Inflammatory macrophage (primary cell): Measurements from ENCODE around the gene GCA.

Experiments
- DNase-seq, 2 donors: peaks; one replicate each; pipeline ENCODE4 v3.0.0-alpha.2; 2020 to 2022

The GCA gene

DNA sequence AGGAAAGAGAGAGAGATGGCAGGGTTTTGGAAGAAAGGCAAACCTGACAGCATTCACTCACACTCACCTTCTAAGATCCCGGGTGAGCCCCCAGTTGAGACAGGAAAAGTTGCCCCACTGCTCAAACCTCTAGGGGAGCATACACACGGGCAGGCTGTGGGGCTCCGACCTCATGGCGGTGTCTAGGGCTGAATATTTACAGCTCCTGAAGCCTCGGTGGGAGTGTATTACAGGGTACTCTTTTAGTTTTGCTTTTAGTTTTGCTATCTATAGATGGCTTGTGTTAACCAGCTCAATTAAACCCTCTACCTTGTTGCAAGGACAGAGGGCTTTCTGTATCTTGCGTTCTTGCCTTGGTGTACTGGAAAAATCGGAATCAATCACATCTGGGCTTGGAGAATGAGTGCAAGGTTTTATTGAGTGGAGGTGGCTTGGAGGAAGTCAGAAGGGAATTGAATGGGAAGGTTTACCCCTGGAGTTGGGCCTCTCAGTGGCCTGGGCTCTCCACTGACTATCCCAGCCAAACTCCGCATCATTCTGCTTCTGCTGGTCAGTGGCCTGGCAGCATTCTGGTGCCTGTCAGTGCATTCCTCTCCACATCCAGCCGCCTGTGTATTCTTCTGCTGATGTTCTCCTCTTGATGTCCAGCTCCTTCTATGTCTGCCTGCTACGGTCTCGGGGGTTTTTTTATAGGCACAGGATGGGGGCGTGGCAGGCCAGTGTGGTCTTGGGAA is 15.3 kb upstream of the GCA start:
- no peak for DNase-seq

DNA sequence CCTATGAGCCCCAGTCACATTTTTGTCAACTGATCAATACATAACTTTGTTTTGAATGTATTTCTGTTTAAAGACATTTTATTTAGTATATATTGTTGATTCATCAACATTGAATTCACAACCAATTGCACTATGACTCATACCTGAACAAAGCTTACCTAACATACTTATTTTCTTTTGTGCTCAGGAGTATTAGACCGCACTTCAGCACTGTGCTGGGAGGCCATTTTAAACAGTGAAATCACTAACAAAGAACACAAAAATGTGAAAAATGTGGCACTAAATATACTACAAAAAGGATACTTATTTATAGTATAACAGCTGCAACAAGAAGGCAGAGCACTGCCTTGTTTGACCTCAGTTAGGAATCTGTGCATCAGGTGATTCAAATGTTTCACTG is 13.1 kb upstream of the GCA start:
- DNase-seq: no peak

DNA sequence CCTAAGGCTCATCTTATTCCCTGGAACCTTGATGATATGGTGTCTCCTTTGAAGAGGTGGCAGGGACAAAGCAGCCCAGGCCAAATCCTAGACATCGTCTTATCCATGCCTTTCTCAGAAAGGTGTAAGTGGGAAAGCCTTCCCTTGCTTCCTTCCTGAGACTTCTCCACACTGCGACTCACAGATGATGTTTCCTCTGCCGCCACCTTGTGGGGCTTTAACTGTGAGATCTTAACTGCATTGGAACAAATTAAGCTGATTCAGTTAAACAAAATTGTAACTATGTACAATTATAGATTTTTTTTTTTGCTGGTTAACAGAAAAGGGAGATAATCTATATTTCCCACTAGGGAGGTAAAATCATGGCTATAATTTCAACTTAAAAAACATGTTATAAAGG is 10.0 kb upstream of the GCA start:
- peak; percentile 42 to 50 for DNase-seq

DNA sequence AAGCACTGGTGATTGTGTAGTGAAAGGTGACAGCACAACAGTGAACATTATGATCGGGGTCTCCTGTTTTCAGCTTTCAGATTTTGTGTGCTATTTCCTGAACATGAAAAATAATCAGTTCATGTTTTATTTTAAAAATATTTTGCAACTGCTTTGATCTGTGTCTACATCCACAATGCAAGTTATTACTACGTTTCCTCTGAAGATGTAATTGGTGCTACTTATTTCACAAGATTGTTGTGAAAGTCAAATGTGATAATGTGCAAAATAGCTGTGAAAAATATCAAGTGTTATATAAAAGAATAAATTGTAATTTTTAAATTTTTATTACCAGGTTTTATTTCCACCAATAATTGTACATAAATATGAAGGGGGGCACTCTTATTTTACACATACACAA is 6.1 kb upstream of the GCA start:
- DNase-seq: peak in 1 of 2 donors; percentile 79

DNA sequence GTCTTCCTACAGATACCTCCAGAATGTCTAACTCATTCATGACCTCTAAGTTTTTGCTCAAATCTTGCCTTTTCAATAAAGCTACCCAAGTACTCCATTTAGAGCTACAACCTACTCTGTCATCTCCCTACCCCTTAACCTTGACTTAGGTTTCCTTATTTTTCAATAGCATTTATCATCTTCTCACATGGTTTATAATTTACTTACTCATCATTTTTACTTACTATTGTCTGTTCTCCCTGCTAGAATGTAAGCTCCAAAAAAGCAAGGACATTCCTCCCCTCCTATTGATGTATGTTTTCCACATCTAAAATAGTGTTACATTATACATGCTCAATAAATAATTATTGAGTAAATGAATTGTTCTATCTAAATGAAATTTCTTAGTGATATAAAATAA is 3.1 kb upstream of the GCA start:
- no peak for DNase-seq

DNA sequence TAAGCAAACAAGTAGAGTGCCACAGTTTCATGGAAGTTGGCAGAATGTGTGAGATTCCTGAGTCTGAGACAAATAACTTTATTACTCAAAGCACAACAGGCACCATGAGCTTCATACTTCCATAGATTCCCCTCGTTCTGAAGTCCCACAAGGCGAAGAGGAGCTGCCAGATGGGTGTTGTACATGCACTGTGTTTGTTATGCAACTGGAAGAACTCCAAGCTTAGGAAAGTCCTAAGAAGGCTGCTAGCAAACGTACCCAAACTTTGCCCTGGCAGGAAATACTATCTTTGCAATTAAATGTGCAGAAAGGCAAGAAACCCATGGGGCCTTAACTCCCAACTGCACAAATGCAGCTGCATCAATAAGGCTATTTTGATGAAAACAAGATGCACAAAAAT is 1.6 kb upstream of the GCA start:
- DNase-seq: peak in 1 of 2 donors; percentile 7

DNA sequence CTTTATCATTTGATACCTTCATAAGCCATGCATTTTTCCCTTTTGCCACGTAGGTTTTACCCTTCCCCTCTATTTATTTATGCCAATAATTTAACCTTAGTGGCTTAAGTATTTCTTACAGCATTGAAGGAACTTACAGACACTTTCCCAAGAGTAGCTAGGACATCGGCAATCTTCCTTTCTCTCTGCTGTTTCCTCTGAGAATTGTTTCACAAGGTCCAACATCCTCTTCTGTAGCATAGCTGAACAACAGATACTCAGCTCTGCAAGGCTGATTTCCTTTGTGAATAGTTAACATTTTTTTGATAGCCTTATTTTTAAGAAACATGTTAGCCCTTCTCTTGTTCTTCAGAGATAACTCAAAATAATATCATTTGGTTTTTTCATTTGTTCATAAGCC is 1.1 kb upstream of the GCA start:
- peak; percentile 84 to 90 for DNase-seq

DNA sequence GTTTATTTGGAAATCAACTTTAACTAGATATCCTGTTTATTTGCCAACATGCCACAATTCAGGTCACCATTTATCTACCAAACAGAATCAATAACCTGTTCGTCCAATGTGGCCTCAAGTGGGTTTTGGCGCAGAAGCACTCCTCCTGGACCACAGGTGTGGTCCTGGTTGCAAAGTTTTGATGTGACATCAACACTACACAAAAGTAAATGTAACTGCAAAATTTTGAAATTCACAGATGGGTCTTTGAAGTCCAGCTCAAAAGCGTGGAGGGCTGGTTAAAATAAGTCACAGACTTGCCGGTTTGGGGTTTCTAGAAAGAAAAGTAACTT is 474 bp upstream of the GCA start:
- DNase-seq: no peak

DNA sequence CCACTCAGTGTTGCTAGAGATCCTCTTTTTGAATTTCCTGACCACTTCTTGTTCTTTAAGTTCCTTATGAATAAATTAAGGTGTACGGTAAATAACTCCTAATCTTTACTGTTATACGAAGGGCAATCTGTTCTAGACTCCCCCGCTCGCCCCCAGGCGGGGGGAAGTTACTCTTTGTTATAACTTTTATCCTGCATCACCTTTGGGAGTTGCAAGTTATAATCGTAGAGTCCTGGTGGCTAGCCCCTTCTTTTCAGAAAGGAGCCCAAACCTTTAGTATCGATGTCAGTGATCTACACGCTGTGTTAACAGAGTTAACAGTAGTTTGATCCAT is 652 bp downstream of the GCA start:
- no peak for DNase-seq

DNA sequence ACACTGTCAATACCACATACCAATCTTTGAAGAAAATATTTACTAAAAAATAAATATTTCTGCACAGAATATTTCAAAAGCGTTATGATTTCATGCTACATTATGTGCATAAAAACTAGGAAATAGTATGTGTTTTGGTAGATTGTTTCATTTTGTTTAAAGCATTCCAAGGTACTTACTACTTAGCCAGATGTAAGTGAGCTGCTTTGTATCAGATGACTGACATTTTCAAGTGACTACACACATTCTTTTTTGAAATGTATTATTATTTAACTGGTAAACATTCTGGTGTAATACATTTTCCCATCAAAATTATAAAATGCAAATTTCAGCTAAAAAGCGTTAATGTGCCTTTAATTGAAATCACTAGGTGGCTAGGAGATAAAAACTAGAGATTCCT is 21.5 kb downstream of the GCA start:
- DNase-seq: no peak

DNA sequence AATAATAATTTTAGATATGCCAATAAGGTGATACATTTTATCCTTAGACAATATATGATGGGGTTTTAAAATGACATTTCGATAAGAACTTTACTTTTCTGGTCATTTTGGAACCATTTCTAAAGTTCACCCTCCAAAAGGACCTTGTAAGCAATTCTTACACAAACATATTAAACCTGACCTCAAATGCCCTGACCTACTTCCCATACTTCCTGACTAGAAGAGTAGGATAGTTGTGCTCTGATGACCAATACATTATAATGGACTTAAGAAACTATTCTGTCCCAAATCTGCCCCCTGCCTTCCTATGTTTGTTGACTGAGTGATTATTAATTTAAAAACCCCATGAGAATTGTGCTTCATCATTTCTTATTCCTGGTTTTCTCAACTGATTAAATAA is 24.6 kb downstream of the GCA start:
- DNase-seq: no peak

DNA sequence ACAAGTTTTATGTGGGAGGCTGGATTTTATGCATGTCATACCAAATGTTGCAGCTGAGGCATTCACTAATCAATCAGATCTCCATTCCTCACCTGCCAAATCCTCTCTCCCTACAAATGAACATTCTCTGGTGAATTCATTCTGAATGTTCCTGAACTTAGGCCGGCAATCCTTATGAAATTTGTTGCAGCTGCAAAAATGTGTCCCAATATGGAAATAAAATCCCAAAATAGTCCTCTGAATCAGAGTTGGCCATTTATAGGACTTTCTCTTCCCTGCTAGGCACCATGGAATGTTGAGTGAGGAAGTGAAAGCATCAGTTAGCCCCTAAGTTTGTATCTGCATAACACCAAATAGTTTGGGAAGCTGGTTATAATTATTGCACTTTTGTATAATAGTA is 25.6 kb downstream of the GCA start:
- no peak for DNase-seq

DNA sequence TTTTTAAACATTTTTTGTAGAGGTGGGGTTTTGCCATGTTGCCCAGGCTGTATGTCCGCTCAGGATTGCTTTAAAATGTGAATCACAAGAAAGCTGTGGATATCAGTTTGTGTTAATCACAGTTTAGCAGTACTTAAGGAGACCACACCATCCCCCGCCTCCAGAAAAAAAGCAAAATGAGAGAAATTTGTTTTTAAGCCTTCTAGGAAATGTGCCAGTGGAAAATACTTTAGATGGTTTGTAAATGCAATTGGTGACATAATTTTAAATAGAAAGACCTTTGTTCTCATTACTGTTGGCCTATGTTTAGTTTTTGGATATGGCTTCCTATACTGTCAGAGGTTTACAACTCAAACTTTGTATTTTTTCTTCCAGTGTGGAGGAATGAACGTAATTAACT is 27.0 kb downstream of the GCA start:
- DNase-seq: no peak

DNA sequence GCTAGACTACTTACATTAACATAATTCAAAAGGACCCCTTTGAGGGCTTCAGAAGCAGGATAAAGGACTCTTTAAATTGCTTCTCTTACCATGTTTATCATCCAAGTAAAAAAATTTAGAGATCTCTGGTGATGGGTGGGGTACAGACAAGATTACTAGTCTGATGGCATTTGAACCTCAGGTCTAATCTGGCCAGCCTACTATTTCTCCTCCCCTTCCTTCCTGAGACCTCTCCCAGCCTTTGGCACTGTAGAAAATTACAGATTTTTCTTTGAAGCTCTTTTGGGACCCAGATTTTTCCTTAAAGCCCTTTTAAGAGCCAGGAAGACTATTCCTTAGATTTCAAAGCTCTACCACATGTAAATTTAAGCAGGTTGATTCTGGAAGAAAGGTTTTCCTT is 28.9 kb downstream of the GCA start:
- DNase-seq: no peak

DNA sequence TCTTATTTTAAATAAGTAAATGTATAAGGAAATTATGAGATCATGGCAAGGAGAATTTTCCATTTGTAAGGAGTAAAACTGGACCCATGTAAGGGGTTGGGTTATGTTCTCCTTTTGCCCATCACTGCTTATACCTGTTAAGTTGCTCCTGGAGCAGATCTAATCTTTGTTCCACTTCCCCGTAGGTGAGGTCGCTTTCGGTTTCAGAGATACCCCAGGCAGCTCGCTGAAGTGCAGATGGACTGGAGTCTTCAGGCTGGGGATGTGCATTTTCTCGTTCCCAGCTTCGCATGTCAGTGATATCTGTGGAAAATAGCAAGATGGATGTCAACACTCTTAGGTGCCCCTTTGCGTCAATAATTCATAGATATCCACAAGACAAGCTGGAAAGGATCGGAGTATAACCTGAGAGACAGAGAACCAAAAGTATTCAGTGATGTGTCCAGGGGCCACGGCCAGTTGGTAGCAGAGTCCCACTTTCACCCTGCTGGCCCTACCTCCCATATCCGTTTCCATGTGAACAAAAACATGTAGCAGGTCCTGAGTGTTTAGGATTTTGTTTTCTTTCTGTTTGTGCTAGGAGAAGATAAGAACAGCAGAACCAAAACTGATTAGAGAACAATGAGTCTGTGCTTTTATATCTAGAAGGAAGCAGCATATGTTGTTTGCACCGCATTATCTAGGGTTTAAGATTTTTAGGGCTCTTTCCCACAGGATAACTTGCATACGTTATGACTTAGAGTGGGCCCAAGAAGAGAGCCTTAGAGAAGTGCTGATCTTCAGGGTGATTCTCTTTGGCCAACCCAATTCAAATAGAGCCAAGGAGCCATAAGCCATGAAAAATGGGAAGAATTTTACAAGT is 36.0 kb downstream of the GCA start:
- no peak for DNase-seq

DNA sequence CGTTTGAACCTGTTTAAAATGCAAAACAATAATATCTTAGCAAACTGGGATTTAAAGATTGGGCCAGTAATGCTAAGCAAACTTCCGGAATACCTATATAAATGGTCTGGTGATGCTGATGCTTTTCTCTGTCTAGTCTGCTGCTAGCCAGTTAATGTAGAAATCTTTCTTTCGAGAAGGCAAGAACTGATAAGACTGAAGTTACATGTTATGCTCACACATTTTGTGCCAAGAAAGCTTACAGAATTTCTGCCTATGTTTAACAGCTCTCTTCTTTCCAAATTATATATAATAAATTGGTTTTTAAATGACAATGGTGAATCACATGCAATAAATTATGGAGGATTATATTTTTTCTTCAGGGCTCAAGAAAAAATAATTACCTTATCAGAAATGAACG is 37.9 kb downstream of the GCA start:
- no peak for DNase-seq

DNA sequence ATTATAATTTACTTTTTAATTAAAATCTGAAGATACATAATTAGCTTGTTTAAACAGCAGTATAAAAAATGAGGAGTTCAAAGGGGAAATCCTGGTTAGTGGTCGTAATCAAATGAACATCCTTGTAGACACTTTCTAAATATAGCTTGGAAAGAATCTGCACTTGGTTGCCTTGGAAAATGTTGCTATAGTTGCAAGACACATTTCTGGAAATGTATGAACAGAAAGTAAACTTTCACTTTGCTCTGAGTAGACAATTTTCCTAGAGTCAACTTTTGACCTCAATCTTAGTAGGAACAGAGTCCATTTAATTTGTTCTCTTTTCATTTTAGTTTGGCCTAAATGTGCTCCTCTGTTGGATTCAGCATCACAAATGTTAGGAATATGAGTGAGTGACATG is 38.3 kb downstream of the GCA start:
- DNase-seq: no peak

DNA sequence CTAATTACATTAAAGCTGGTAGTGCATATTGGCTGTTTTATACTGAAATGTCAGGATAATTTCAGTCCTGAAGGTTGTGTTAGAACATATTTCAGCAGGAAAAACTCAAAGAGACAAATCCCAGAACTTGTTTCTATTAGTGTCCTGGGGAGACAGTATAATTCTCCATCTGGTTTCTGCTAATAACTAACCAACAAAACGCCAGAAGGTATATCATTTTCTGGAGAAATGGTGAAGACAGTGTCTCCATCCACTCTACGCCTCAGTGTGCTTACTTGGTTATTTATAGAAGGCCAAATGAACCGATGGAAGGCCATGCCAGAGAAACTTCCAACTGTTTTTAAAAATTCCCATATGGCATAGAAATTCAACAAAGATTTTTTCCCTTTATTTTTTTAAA is 41.6 kb downstream of the GCA start:
- no peak for DNase-seq

DNA sequence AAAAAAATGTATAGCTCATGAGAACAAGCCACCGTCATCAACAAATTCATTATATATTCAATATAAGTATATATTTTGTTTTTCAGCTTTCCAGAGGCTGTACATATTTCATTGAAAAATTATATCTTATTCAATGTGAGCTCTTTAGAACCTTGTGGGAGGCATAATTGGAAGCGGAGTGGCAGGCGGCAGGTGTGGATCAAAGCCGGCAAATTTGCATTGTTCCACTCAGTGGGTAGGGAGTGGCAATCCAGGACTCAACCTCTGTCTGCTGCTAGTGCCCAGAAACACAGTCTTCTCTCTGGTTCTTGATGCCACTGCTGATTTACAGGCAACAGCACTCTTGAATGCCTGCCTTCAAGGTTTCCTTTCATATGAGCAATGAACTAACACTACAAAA is 46.9 kb downstream of the GCA start:
- DNase-seq: no peak

DNA sequence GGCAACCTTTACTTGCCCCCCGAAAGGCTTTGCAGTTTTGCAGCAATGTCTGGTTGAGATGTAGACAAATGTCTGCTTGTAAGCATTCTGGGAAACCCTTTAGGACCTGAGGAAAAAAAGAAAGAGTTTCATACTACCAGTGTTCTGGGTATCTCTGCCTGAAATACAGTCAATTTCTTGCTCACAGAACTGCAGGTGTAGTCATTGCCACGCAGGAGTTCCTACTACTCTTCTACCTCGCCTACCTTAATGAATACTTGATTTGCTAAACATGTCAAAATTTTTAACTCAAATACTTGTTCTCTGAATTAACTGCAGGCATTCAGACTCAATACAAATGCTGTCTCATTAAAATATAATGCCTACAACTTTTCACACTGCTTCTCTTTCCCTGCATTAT is 56.4 kb downstream of the GCA start:
- DNase-seq: no peak

DNA sequence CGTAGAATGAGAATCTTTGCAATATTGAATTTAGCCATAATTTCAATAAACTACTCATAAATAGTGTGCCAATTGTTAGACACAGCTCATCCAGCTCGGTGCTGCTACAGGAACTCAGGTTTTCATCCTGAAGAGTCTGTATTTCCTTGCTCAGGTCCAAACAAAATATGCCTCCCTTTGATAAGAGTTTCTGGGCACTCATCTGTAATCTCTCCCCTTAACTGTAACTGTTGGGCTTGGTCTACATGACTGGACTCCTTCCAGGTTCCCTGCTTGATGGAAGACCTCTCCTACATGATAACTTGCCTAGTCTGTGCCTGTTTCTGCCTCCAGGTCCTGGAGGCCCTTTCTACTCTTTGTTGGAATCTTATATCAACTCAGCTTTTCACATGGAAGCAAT is 57.9 kb downstream of the GCA start:
- DNase-seq: no peak

DNA sequence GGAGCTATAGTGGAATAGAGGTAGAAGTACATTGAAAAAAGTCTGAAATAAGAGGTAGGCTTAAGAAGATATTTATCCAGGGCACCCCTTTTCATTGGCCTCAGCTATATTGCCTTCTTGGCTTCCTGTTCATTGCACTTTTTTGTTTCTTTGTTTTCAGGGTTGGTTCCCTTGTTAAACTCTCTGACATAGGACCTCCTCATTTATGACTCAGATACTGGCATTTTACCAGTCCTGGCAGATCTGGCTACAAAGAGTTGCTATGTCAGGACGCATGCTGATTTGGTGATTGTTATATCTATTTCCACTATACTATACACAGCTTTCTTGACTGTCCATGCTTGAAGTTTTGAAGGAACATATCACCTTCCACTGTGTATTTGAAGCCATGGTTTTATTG is 60.0 kb downstream of the GCA start:
- no peak for DNase-seq
